Fibroblast of pulmonary artery (primary cell): Measurements from ENCODE around the gene INPP4A.
"Not testable (repeated sequence)": the region's sequence is repeated elsewhere in the genome, so short reads cannot be mapped to it uniquely, and the experiment has no call there.

Experiments
- DNase-seq: peaks from one replicate; pipeline ENCODE4 v3.0.0-alpha.2; 2010; ENCODE audit warnings: low read depth
- H3K4me3 ChIP-seq: replicated peaks from 2 replicates; pipeline ENCODE4 v1.5.1; 2011; ENCODE audit warnings: low read depth, mild to moderate bottlenecking, control low read depth, low read length, moderate library complexity
- TF ChIP-seq, protein P1 (sequence below): IDR thresholded peaks from 2 replicates; pipeline ENCODE4 v1.5.1; 2011; ENCODE audit warnings: mild to moderate bottlenecking, control low read depth, low read length, inconsistent platforms; ENCODE audit errors: missing control alignments

INPP4A gene

DNA sequence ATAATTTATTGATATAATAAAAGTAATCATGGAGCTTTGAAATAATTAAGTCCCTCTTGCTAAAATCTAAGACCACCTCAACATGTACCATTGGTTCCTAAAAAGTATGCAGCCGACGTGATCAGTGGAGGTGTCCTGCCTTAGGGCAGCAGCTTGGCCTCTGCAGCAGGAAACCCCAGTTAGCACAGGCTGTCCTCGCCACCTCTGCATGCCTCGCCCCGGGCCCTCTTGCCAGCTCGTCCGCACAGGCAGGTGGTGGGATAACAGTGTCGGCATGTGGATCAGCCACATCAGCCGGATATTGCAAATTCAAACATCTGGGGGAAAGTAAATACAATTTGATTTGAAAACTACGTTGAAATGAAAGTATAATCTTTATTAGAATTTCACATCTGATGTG is 140.7 kb downstream of the INPP4A start:
- TF ChIP-seq, protein P1, sequence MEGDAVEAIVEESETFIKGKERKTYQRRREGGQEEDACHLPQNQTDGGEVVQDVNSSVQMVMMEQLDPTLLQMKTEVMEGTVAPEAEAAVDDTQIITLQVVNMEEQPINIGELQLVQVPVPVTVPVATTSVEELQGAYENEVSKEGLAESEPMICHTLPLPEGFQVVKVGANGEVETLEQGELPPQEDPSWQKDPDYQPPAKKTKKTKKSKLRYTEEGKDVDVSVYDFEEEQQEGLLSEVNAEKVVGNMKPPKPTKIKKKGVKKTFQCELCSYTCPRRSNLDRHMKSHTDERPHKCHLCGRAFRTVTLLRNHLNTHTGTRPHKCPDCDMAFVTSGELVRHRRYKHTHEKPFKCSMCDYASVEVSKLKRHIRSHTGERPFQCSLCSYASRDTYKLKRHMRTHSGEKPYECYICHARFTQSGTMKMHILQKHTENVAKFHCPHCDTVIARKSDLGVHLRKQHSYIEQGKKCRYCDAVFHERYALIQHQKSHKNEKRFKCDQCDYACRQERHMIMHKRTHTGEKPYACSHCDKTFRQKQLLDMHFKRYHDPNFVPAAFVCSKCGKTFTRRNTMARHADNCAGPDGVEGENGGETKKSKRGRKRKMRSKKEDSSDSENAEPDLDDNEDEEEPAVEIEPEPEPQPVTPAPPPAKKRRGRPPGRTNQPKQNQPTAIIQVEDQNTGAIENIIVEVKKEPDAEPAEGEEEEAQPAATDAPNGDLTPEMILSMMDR, result no peak
- no peak for DNase-seq
- H3K4me3 ChIP-seq, result no peak overlapping the region

DNA sequence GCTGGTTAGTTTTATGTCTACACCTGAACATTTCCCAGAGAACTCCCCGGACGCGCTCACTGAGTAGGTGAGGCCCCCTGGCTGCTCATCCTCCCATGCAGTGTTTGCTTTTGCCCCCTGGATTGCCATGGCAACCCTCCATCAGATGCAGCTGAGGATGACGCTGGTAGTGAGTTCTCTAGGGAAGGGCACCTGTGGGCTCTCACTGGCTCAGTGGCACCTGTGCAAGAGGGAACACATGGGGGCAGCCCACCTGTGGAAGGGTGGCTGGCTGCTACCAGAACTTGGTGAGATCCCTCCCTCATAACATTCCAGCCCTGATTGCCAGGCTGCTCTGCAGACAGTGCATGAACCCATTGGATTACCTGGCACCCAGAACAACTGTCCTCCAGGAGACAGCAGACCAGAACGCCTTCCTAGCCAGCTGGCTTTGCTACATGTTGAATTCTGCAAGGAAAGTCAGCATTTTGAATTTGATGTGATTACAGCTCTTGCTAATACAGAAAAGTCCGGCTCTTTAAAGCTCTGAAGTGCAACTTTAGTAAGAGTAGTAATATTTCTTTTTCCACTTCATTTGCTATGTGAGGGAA is 142.0 kb downstream of the INPP4A start:
- no peak for DNase-seq
- TF ChIP-seq, protein P1, result no peak
- H3K4me3 ChIP-seq, result no peak overlapping the region

DNA sequence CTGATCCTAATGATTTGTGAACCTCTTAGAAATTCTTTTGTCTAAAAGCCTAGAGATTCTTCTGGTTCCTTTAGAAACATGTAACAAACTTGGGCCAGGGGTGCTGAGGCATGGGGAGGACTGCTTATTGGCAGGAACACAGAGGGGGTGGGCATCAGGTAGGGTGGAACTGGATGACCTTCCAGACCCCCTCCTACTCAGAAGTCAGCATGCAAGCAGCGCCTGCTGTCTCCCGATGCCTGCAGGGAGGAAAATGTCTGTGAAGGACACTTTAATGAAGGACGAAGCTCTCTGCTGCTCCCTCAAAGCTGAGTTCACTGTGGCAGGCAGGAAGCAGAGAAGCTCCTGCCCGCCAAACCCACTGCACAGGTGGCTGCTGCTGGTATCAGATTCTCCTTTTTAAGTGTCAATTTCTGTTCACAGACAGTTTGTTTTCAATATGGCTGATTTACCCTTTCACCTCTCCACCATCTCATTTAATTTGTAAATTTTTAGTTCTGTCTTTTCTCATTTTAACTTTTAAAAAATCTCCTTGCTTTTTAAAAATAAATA is 144.3 kb downstream of the INPP4A start:
- H3K4me3 ChIP-seq, result no peak overlapping the region
- DNase-seq, result no peak
- TF ChIP-seq, protein P1, result no peak

DNA sequence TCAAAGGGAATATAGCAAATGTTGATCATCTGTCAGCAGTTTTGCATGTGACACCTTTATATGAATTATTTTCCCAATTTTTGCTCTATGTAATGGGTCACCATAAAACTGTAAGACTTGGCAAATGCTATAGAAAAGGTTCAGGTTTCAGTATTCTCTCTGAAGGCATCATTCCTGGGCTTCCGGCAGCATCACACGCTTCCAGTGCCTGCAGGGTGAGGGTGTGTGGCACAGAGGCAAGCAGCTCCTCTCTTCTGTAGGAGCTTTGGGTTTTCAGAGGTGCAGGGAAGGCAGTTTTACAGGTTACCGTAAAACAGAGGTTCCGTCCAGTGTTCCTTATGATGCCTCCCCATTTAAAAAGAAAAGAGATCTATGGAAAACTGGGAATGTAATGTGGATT is 144.8 kb downstream of the INPP4A start:
- H3K4me3 ChIP-seq, result no peak overlapping the region
- TF ChIP-seq, protein P1, result no peak
- DNase-seq, result no peak

DNA sequence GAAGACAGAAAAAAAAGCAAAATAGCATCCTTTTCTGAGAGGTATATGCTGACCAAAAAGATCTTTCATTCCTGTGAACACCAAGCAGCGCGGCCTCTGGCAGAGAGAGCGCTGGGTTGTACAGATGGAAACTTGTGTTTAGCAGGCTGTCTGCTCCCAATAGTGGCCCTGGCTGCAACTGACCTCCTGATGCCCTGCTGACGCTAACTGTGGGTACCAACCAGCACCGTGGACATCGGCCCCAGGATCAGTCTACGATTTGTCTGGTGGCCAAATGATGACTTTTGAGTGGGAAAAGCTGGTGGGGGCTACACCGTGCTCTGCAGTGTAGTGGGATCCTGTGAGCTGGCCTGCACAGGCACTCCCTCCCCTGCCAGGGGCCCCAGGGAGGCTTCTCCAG is 147.9 kb downstream of the INPP4A start:
- TF ChIP-seq, protein P1, result no peak
- no peak for DNase-seq
- H3K4me3 ChIP-seq, result no peak overlapping the region

DNA sequence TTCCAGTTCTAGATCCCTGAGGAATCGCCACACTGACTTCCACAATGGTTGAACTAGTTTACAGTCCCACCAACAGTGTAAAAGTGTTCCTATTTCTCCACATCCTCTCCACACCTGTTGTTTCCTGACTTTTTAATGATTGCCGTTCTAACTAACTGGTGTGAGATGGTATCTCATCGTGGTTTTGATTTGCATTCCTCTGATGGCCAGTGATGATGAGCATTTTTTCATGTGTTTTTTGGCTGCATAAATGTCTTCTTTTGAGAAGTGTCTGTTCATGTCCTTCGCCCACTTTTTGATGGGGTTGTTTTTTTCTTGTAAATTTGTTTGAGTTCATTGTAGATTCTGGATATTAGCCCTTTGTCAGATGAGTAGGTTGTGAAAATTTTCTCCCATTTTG is 150.0 kb downstream of the INPP4A start:
- not testable (repeated sequence) for DNase-seq, H3K4me3 ChIP-seq

DNA sequence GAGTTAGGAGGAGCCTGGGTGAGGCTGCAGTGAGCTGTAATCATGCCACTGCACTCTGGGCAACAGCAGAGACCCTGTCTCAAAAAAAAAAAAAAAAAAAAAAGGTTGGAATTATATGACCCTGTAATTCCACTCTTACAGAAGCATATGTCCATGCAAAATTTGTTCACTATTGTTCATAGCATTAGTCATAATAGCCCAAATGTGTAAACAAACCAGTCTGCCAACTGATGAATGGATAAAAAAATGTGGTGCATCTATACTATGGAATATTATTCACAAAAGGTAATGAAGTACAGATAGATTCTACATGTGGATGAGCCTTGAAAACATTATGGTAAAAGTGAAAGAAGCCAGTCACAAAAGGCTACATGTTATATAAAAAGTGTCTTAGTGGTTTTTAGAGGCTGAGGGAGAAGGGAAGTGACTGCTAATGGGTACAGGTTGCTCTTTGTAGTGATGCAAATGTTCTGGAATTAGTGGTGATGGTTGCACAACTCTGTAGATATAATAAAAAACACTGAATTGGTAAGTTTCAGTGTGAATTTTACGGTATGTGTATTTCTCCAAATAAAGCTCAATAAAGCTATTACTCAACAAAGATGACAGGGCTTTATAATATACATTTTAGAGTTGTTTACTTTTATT is 154.2 kb downstream of the INPP4A start:
- TF ChIP-seq, protein P1, result no peak
- DNase-seq, result peak; percentile 66
- no peak overlapping the region for H3K4me3 ChIP-seq
